Breast epithelium (tissue), 3 donors: ENCODE results near the gene WDR37.

ENCODE experiments used
- CTCF ChIP-seq, 3 donors: fragments of 450-650 bp; IDR thresholded peaks; one replicate each; pipeline ENCODE4 v1.5.1; 2016 to 2017; ENCODE audit warnings: antibody characterized with exemption in 3 of 3, mild to moderate bottlenecking in 3 of 3, moderate library complexity in 3 of 3
- POLR2A ChIP-seq: fragments of 450-650 bp; IDR thresholded peaks from one replicate; pipeline ENCODE4 v1.6.1; 2016; ENCODE audit warnings: antibody characterized with exemption, mild to moderate bottlenecking, moderate library complexity
- POLR2AphosphoS5 ChIP-seq, 3 donors: sonication (generic); formaldehyde crosslinking; IDR thresholded peaks; one replicate each; pipeline ENCODE4 v1.6.1; 2017; ENCODE audit warnings: antibody characterized with exemption in 3 of 3

- TF ChIP-seq CTCF (IDR thresholded peaks at IDR 0.05) (no peak), POLR2A (no peak), POLR2AphosphoS5 (IDR thresholded peaks at IDR 0.05) (no peak)
Observed at GRCh38 chr10:1166101-1166827, 110.1 kb downstream of the WDR37 start.
